NCI-H2081 (cell line): Measurements from ENCODE around the gene NACAD.
"Not testable (repeated sequence)": the region's sequence is repeated elsewhere in the genome, so short reads cannot be mapped to it uniquely, and the experiment has no call there.

Source experiments
- DNase-seq, 2 experiments: peaks; one replicate each; lab custom pipeline; 2025; lab: John Stamatoyannopoulos, UW

NACAD gene

DNA sequence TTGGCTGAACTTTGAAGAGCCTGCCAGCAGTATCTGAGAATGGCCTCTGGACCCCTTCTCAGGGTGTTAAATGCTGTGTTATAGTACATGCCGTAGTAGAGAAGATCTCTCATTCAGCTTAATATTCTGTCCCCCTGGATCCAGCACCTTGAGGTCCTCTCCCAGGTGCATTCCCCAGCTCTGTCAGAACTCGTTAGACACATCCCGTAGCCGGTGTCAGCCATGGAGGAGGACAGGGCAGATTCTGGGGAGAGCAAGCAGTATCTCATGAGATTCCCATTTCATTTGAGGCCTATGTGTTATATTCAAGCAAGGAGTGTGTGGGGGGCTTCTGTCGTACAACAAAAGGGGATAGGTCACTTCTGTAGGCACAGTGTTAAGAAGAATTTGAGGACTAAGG is 34.8 kb downstream of the NACAD start:
- no peak for DNase-seq

DNA sequence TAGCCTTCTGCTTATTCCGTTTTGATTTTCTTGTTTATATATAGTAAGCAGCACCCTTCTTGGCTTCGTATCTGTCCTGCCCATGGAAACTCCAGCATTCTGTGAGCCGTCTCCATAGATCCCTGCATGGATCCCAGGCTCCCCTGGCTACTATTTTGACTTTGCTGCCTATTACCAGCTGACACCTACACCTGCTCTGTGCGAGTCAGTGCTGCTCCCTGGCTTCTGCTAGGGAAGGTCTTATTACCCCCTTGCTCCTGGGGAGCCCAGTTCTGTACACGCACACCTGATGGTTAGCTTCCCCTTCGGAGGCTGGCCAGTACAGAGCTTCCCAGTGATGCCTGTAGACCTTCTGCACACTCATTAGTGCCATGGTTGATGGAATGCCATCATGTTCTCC is 35.4 kb downstream of the NACAD start:
- no peak for DNase-seq

DNA sequence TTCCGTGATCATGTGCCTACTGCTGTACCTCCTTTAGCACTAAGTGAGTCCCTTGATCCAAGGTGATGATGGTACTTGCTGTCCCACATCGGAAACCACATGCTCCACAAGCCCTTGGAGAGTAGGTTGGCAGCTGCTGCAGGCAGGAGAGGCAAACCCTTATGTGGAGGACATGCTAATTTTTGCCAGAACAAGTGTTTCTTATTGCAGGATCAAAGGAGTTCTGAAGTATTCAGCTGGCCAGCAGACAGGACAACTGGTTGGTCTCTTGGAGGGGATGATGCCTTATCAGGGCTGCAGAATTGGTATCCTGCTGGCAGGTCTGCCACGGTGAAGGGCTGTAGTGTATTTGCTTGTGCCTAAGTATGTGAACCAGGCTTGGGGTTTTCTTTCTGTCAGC is 36.8 kb downstream of the NACAD start:
- no peak for DNase-seq

DNA sequence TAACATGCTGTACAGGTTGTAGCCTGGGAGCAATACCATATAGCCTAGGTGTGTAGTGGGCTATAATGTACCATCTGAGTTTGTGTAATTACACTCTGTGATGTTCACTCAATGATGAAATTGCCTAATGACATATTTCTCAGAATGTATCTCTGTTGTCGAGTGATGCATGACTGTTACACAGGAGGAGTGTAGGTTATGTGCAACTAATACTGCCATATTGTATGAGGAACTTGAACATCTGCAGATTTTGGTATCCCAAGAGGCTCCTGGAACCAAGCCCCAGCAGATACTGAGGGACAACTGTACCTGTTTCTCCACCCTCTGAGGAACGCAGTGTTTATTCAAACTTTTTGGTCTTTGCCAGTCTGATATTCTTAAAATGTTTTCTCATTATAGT is 38.6 kb downstream of the NACAD start:
- no peak for DNase-seq

DNA sequence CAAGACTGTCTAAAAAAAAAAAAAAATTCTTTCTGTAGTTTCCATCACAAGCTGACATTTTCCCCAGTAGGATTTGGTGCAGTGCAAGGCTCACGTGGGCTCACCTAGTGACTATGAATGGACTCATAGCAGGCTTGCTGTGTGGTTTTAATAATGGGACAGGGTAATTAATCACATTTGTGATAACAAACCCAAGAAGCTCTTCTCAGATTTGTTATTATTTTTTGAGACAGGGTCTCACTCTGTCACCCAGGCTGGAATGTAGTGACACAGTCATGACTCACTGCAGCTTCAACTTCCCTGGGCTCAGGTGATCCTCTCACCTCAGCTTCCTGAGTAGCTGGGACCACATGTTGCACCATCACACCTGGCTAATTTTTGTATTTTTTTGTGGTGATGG is 40.0 kb downstream of the NACAD start:
- DNase-seq: no peak

DNA sequence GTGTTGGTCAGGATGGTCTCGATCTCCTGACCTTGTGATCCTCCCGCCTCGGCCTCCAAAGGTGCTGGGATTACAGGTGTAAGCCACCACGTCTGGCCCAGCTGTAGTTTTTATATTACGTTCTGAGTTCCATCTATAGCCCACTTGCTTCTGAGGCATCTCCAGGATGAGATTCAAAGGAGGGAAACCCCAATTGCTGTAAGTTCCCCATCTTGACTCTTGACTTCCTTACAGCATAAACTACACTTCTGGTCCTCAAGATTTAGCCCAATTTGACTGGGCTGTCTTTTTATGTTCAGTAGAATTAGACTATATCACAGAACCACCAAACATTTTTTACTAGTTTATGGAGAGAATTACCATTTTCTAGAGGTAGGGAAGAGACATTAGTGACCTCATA is 44.4 kb downstream of the NACAD start:
- DNase-seq: no peak

DNA sequence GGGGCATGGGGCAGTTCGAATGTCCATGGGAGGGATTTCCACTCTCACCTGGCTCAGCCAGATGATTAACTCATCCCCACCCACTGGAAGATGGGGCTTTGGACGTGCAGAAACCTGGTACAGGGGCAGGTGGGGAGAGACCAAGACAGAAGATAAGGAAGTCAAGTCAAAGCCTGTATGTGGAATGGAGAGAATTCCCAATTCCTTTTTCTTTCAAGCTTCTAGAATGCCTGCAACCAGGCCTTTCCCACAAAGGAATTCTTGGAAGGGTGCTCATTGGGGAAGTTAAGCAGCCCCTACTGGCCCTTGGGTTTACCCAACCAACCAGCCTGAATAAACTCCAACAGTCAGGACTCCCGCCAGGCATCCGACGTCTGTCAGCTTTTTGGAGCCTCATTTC is 49.7 kb downstream of the NACAD start:
- no peak for DNase-seq

DNA sequence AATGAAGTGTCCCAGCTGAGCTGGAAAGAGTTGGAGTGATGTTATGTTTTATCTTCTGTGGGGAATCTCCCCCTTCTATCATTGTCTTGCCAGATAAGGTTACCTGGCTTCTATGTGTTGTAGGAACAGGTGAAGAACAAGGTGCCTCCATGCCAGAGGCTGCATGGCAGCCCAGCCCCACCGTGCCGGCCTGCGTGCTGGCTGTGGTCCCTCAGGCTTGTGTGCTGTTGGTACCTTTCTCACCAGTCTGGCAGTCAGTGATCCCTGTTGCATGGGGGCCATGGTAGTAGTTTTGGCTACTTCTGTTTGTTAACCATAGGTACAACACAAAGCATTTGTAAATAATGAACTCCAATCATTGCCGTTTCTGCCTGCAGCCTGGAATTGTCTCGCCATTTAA is 50.9 kb downstream of the NACAD start:
- no peak for DNase-seq

DNA sequence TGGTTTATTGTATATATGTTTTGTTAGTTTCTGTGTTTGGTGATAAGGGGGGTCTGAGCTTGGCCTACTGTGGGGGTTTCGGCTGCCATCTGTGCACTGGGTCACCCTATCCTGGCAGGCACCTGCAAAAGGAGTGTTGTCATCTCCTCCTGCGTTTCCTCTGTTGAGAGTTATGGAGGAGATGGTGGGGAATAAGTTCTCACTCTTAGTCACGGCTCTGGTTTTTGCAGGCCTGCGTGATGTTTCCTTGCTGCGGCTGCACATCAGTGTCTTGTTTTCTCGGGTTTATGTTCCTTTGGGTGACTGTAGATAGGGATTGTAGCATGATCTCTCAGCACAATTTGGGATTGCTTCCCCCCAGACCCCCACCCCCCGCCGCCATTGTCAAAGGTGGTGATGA is 52.0 kb downstream of the NACAD start:
- no peak for DNase-seq

DNA sequence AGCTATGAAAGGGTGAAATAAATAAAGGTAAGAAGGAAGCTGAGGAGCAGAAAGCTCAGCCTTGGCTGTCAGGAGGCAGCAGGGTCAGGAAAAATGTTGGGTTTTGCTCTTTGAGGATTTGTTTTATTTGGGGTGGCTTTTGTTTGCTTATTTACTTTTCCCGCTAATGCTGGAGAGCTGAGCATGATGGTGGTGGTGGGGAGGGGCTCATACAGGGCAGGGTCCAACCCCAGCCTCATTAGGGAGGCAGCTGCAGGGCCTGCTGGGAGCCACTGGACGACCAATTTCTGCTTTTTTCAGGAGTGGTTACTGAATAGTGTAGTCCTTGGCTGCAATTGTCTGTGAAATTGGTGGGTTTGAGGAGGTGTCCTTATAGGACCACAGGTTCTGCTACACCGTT is 52.5 kb downstream of the NACAD start:
- DNase-seq: peak; percentile 7 to 39

DNA sequence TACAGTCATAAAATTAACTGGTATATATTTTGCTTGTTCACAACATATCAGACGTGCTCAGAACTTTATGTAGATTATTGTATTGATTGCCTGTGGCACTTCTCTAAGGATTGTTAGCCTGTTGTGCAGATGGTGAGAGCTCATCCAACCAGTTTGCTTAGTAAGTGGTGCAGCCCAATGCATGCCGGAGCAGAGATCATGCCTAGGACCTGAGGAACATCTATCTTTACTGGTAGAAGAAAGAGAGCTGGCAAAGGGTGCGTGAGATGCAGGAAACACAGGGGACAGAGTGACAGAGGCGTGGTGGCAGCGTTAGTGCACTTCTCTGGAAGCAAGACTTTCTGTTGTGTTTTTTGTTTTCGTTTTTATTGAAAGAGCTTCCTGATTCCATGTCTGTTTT is 52.9 kb downstream of the NACAD start:
- DNase-seq: no peak

DNA sequence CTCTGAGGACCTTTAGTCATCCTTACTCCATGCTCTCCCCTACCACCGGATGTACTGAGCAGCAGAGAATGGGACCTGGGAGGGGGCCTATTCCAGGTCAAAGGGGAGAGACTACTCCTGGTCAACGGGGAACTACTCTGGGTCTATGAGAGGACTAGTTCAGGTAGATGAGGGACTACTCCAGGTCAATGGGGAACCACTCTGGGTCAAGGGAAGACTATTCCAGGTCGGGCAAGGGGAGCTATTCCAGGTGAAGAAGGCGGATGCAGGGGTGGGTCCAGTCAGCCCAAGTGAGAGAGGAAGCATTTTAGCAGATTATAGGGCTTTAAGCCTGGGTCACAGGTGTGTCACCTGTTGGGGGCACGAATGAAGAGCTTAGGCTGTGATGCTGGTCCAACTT is 53.4 kb downstream of the NACAD start:
- DNase-seq: no peak

DNA sequence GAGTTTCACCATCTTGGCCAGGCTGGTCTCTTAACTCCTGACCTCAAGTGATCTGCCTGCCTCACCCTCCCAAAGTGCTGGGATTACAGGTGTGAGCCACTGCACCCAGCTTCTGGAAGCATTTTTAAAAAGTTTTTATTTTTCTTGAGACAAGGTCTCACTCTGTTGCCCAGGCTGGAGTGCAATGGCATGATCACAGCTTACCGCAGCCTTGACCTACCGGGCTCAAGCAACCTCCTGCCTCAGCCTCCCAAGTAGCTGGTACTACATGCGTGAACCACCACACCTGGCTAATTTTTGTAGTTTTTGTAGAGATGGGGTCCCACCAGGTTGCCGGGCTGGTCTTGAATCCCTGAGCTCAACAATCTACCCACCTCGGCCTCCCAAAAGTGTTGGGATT is 54.1 kb downstream of the NACAD start:
- not testable (repeated sequence) for DNase-seq

DNA sequence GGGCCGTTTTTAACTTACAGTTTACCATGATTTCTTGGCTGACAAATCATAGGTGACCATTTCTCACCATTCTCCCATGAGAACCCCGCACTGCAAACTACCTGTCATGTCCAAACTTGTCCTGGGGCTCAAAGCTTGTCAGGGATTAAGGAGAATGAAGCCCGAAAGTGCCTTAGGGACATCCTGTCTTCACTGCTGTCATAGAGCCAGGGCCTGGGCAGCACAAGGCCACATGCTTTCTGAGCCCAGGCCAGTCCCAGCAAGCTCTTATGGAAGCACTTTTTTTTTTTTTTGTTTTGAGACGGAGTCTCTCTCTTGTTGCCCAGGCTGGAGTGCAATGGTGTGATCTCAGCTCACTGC is 54.9 kb downstream of the NACAD start:
- DNase-seq: no peak

DNA sequence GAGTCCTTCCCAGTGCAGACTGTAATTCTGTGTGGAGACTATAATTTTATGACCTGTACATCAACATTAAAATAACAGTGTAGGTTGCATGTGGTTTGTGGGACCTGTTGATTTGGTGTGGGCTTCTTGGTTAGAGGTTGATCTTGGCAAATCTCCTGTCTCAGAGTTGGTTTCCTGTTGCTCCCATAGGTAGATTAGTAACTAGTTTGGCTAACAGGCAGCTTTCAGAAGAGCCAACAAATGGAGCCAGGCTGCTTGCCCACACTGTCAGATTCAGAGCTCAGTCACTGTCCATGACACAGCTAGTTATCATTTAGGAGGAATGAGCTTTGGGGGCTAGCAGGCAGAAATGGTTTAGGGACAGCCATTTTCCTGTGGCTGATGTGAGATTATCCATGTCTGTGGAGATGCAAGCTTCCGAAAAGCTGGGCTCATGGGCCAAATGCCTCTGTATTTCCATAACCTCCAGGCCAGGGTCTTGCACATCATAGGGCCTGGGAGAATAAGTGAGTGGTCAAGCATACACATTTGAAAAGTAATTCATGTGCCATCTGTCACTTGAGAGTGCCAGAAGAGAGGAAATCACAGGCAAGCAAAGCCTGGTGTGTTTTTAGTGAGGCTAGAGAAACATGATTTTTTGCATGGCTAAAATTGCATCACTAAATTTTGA is 55.4 kb downstream of the NACAD start:
- DNase-seq: no peak

DNA sequence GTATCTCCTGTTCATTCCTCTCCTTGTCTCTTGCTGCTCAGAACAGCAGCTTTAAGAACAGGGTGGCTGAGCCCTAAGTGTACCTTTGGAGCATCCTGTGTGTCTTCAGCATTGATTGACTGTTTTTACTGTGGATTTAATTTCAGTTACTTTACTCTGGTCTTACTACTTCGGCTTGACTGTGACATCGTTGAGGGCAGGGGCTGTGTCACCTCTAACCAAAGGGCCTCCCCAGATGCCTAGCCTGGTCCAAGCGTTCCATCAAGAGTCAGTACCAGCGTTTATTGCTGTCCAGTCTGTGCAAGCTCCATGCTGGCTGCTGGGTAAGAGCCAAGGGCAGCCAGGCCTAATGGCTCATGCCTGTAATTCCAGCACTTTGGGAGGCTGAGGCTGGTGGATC is 56.3 kb downstream of the NACAD start:
- no peak for DNase-seq

DNA sequence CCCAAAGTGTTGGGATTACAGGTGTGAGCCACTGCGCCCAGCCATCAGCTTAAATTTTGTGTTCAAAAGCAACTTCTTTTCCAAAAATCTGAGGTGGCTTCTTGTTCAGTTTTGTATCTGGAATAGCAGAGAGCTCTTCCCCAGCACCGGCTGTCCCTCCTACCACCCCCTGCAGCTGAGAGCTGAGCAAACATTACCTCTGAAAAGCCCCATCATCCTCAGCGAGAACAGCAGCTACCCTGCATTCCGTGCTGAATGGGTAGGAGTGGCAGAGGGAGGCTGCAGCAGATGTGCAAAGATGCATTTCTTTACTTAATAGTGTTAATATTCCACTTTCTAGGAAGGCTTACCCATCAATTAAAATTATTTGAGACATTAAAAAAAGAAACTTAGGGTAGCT is 56.9 kb downstream of the NACAD start:
- peak; percentile 52 to 73 for DNase-seq
